HCT116 (cell line): ENCODE measurements around the gene WNT8B. TPM values are rescaled to one million over a fixed set of nuclear protein-coding genes. Genes with fewer than 3 reads are reported as not detected.

Experiments used
- ATAC-seq: fragments of 200-7000 bp; cut with Tn5 transposase; 2 replicates; pipeline ENCODE4 v1.9.1; 2020; ENCODE audit warnings: mild to moderate bottlenecking, moderate library complexity
- BruUV-seq: library from RNA; stranded (reverse); fragments of 400-500 nt; replicated peaks from 2 replicates; lab custom pipeline; 2021; lab: Mats Ljungman, UMichigan
- CTCF ChIA-PET: fragments of 300-600 bp; sonication (Branson Sonifier 250); formaldehyde crosslinking; loops from one replicate; lab custom pipeline; 2021; ENCODE audit warnings: antibody characterized with exemption; lab: Charles Lee
- POLR2A ChIA-PET: fragments of 300-600, 350-600 bp; sonication (Branson Sonifier 250); formaldehyde crosslinking; loops from one replicate; lab custom pipeline; 2021; ENCODE audit warnings: antibody characterized with exemption; lab: Charles Lee
- RAD21 ChIA-PET, 2 experiments: fragments of 300-600 bp; sonication (Branson Sonifier 250); formaldehyde crosslinking; loops; one replicate each; lab custom pipeline; 2023; ENCODE audit warnings: low total read pairs in 2 of 2; ENCODE audit not compliant: uncharacterized antibody in 2 of 2, unreplicated experiment in 2 of 2, low non-redundant PET in 1 of 2; lab: Charles Lee
- DNase-seq: peaks from one replicate; pipeline ENCODE4 v3.0.0-alpha.2; 2010; ENCODE audit warnings: low read depth, low spot score
- H2AFZ ChIP-seq: fragments of 200-600 bp; shearing (Covaris generic), sonication (generic); 2 replicates; pipeline ENCODE4 v1.6.1; 2017; ENCODE audit warnings: low read depth, mixed run types, mixed read lengths, antibody characterized with exemption, low read length; ENCODE audit not compliant: poor library complexity, severe bottlenecking
- H3K27ac ChIP-seq: 2 replicates; pipeline ENCODE4 v1.5.1; 2012; ENCODE audit warnings: low read depth, low read length
- H3K27me3 ChIP-seq: fragments of 200-600 bp; sonication (generic); 2 replicates; pipeline ENCODE4 v1.6.1; 2016; ENCODE audit warnings: mixed run types, low read length, mixed read lengths; ENCODE audit not compliant: insufficient read depth
- H3K36me3 ChIP-seq, 2 experiments: fragments of 200-500 bp in 1 of 2; fragments of 200-600 bp in 1 of 2; sonication (Bioruptor generic) in 1 of 2; sonication (generic) in 1 of 2; 2 replicates each; pipeline versions ENCODE4 v1.5.1 to v1.6.1; 2014 to 2016; ENCODE audit warnings: low read length in 2 of 2, inconsistent platforms in 1 of 2, mixed read lengths in 1 of 2, mixed run types in 1 of 2; ENCODE audit not compliant: insufficient read depth in 2 of 2, control insufficient read depth in 1 of 2
- H3K4me1 ChIP-seq, 2 experiments: fragments of 200-600 bp in 1 of 2; sonication (generic) in 1 of 2; 2 replicates each; pipeline versions ENCODE4 v1.5.1 to v1.6.1; 2012 to 2017; ENCODE audit warnings: low read length in 2 of 2, inconsistent platforms in 1 of 2, mild to moderate bottlenecking in 1 of 2, mixed read lengths in 1 of 2, mixed run types in 1 of 2, moderate library complexity in 1 of 2; ENCODE audit not compliant: insufficient read depth in 2 of 2, control insufficient read depth in 1 of 2
- H3K4me2 ChIP-seq: fragments of 200-600 bp; sonication (generic); 2 replicates; pipeline ENCODE4 v1.6.1; 2017; ENCODE audit warnings: mixed run types, low read length, mixed read lengths
- H3K4me3 ChIP-seq, 2 experiments: fragments of 200-600 bp in 1 of 2; sonication (generic) in 1 of 2; replicated peaks in 1 of 2; 2 replicates each; pipeline ENCODE4 v1.5.1; 2011 to 2016; ENCODE audit warnings: low read length in 2 of 2, control low read depth in 1 of 2, low read depth in 1 of 2, mild to moderate bottlenecking in 1 of 2, mixed read lengths in 1 of 2, mixed run types in 1 of 2
- H3K79me2 ChIP-seq: fragments of 200-600 bp; sonication (generic); 2 replicates; pipeline ENCODE4 v1.6.1; 2017; ENCODE audit warnings: mild to moderate bottlenecking, mixed run types, low read length, moderate library complexity, mixed read lengths; ENCODE audit not compliant: insufficient read depth
- H3K9ac ChIP-seq: fragments of 200-600 bp; sonication (generic); 2 replicates; pipeline ENCODE4 v1.6.1; 2016; ENCODE audit warnings: low read length, mixed read lengths
- H3K9me2 ChIP-seq: fragments of 200-600 bp; sonication (generic), shearing (Covaris generic); 2 replicates; pipeline ENCODE4 v1.6.1; 2017; ENCODE audit warnings: mixed run types, mild to moderate bottlenecking, moderate library complexity; ENCODE audit not compliant: insufficient read depth
- H3K9me3 ChIP-seq, 2 experiments: fragments of 200-500 bp in 1 of 2; fragments of 200-600 bp in 1 of 2; sonication (Bioruptor generic) in 1 of 2; sonication (generic) in 1 of 2; 2 replicates each; pipeline ENCODE4 v1.6.1; 2014 to 2017; ENCODE audit warnings: low read length in 2 of 2, mixed read lengths in 2 of 2, inconsistent platforms in 1 of 2, low read depth in 1 of 2, mild to moderate bottlenecking in 1 of 2, mixed run types in 1 of 2, moderate library complexity in 1 of 2; ENCODE audit not compliant: control insufficient read depth in 1 of 2, insufficient read depth in 1 of 2
- H4K20me1 ChIP-seq: fragments of 200-600 bp; sonication (generic), shearing (Covaris generic); 2 replicates; pipeline ENCODE4 v1.6.1; 2017; ENCODE audit warnings: mixed run types, mild to moderate bottlenecking, moderate library complexity; ENCODE audit not compliant: insufficient read depth
- EGR1 ChIP-seq: IDR thresholded peaks from 2 replicates; pipeline ENCODE4 v1.6.1; 2012; ENCODE audit warnings: low read depth
- ELF1 ChIP-seq: IDR thresholded peaks from 2 replicates; pipeline ENCODE4 v1.6.1; 2012; ENCODE audit warnings: low read depth, borderline replicate concordance
- EZH2phosphoT487 ChIP-seq: fragments of 200-600 bp; IDR thresholded peaks from 2 replicates; pipeline ENCODE4 v1.6.1; 2018; ENCODE audit warnings: antibody characterized with exemption, borderline replicate concordance
- JUND ChIP-seq: IDR thresholded peaks from 2 replicates; pipeline ENCODE4 v1.6.1; 2012
- POLR2A ChIP-seq: IDR thresholded peaks from 2 replicates; pipeline ENCODE4 v1.7.0; 2011; ENCODE audit warnings: borderline replicate concordance; ENCODE audit not compliant: insufficient read depth, insufficient read length; ENCODE audit errors: extremely low read depth
- POLR2AphosphoS5 ChIP-seq: IDR thresholded peaks from 2 replicates; pipeline ENCODE4 v1.6.1; 2011; ENCODE audit warnings: mild to moderate bottlenecking, low read depth, low read length, moderate library complexity
- RAD21 ChIP-seq: IDR thresholded peaks from 2 replicates; pipeline ENCODE4 v1.6.1; 2012; ENCODE audit warnings: low read depth, mild to moderate bottlenecking
- SRF ChIP-seq: IDR thresholded peaks from 2 replicates; pipeline ENCODE4 v1.6.1; 2012; ENCODE audit warnings: low read depth
- YY1 ChIP-seq: IDR thresholded peaks from 2 replicates; pipeline ENCODE4 v1.6.1; 2011; ENCODE audit warnings: low read length, low read depth, moderate library complexity, mild to moderate bottlenecking; ENCODE audit not compliant: insufficient replicate concordance; ENCODE audit errors: extremely low read depth
- ZFX ChIP-seq: fragments of 450-650 bp; IDR thresholded peaks from 2 replicates; pipeline ENCODE4 v1.6.1; 2017
- ZNF274 ChIP-seq: fragments of 200-500 bp; sonication (Bioruptor generic); IDR thresholded peaks from 2 replicates; pipeline ENCODE4 v1.6.1; 2014; ENCODE audit warnings: mild to moderate bottlenecking, low read depth, low read length, inconsistent platforms
- intact Hi-C: fragments of 100-400 bp; cut with micrococcal nuclease; formaldehyde crosslinking; loops from 2 replicates; pipeline ENCODE4 v1.10.0; 2022
- total RNA-seq: library from RNA; stranded (reverse); gene quantifications from one replicate; pipeline ENCODE4 v1.2.1, GENCODE V29; 2021; ENCODE audit not compliant: unreplicated experiment
- TF ChIP-seq, protein P1 (sequence below): IDR thresholded peaks from 2 replicates; pipeline ENCODE4 v1.6.1; 2011; ENCODE audit warnings: mild to moderate bottlenecking, low read length, moderate library complexity; ENCODE audit not compliant: insufficient replicate concordance; ENCODE audit errors: extremely low read depth
- TF ChIP-seq, protein P2 (sequence below): IDR thresholded peaks from 2 replicates; pipeline ENCODE4 v1.6.1; 2012
- TF ChIP-seq, protein P3 (sequence below), 3 experiments: fragments of 200-600 bp in 1 of 3; sonication (generic) in 1 of 3; IDR thresholded peaks in 2 of 3; conservative IDR thresholded peaks in 1 of 3; 2 replicates each; pipeline ENCODE4 v1.5.1; 2012 to 2017; ENCODE audit warnings: low read depth in 2 of 3, low read length in 2 of 3, antibody characterized with exemption in 1 of 3, borderline replicate concordance in 1 of 3, control low read depth in 1 of 3, mild to moderate bottlenecking in 1 of 3, mixed read lengths in 1 of 3, mixed run types in 1 of 3, moderate library complexity in 1 of 3; ENCODE audit not compliant: insufficient read depth in 1 of 3
- TF ChIP-seq, protein P4 (sequence below): IDR thresholded peaks from 2 replicates; pipeline ENCODE4 v1.6.1; 2012; ENCODE audit warnings: low read depth

The WNT8B gene
- total RNA-seq, 1 experiment from 2014 or later: not detected

DNA sequence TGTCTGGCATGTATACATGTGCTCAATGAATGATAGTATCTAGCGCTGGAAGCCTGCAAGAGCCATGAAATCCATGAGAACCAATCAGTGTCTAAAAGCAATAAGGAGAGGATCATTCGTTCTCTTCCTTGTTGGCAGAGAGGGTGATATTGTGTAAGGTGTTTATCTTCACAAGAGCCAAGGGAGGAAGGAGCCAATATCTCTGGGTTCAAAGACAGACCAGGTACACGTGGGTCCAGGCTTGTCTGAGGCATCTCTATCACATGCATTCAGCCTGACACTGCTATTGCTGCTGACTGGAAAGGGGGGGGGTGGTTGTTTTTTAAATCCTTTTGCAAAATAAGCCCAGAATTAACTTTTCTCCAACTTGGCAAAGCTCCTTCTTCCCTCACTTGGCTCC is 52.8 kb downstream of the WNT8B start:
- no peaks in the 10 kb centered on the region for H3K9me2 ChIP-seq
- no peak overlapping the region for H2AFZ ChIP-seq
- TF ChIP-seq, protein P1, sequence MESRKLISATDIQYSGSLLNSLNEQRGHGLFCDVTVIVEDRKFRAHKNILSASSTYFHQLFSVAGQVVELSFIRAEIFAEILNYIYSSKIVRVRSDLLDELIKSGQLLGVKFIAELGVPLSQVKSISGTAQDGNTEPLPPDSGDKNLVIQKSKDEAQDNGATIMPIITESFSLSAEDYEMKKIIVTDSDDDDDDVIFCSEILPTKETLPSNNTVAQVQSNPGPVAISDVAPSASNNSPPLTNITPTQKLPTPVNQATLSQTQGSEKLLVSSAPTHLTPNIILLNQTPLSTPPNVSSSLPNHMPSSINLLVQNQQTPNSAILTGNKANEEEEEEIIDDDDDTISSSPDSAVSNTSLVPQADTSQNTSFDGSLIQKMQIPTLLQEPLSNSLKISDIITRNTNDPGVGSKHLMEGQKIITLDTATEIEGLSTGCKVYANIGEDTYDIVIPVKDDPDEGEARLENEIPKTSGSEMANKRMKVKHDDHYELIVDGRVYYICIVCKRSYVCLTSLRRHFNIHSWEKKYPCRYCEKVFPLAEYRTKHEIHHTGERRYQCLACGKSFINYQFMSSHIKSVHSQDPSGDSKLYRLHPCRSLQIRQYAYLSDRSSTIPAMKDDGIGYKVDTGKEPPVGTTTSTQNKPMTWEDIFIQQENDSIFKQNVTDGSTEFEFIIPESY: no peak
- TF ChIP-seq ZNF274 (no peak), POLR2AphosphoS5 (no peak), EZH2phosphoT487 (no peak), SRF (no peak), ELF1 (no peak), ZFX (no peak), RAD21 (no peak), JUND (no peak), YY1 (no peak), EGR1 (no peak), POLR2A (no peak)
- TF ChIP-seq, protein P2, sequence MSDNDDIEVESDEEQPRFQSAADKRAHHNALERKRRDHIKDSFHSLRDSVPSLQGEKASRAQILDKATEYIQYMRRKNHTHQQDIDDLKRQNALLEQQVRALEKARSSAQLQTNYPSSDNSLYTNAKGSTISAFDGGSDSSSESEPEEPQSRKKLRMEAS: no peak
- TF ChIP-seq, protein P3, sequence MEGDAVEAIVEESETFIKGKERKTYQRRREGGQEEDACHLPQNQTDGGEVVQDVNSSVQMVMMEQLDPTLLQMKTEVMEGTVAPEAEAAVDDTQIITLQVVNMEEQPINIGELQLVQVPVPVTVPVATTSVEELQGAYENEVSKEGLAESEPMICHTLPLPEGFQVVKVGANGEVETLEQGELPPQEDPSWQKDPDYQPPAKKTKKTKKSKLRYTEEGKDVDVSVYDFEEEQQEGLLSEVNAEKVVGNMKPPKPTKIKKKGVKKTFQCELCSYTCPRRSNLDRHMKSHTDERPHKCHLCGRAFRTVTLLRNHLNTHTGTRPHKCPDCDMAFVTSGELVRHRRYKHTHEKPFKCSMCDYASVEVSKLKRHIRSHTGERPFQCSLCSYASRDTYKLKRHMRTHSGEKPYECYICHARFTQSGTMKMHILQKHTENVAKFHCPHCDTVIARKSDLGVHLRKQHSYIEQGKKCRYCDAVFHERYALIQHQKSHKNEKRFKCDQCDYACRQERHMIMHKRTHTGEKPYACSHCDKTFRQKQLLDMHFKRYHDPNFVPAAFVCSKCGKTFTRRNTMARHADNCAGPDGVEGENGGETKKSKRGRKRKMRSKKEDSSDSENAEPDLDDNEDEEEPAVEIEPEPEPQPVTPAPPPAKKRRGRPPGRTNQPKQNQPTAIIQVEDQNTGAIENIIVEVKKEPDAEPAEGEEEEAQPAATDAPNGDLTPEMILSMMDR (IDR thresholded peaks at IDR 0.05 in 2 of 3, conservative IDR thresholded peaks at IDR 0.05 in 1 of 3; ENCODE audit: borderline replicate concordance in 1 of 3, insufficient read depth in 1 of 3, low read depth in 2 of 3, low read length in 2 of 3): no peak
- TF ChIP-seq, protein P4, sequence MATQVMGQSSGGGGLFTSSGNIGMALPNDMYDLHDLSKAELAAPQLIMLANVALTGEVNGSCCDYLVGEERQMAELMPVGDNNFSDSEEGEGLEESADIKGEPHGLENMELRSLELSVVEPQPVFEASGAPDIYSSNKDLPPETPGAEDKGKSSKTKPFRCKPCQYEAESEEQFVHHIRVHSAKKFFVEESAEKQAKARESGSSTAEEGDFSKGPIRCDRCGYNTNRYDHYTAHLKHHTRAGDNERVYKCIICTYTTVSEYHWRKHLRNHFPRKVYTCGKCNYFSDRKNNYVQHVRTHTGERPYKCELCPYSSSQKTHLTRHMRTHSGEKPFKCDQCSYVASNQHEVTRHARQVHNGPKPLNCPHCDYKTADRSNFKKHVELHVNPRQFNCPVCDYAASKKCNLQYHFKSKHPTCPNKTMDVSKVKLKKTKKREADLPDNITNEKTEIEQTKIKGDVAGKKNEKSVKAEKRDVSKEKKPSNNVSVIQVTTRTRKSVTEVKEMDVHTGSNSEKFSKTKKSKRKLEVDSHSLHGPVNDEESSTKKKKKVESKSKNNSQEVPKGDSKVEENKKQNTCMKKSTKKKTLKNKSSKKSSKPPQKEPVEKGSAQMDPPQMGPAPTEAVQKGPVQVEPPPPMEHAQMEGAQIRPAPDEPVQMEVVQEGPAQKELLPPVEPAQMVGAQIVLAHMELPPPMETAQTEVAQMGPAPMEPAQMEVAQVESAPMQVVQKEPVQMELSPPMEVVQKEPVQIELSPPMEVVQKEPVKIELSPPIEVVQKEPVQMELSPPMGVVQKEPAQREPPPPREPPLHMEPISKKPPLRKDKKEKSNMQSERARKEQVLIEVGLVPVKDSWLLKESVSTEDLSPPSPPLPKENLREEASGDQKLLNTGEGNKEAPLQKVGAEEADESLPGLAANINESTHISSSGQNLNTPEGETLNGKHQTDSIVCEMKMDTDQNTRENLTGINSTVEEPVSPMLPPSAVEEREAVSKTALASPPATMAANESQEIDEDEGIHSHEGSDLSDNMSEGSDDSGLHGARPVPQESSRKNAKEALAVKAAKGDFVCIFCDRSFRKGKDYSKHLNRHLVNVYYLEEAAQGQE: no peak
- TF ChIP-seq, all 23 proteins: peak for 0
- intact Hi-C loops: loop anchor here (10.0 kb wide), 1 partner anchor 661 kb away; no protein-coding TSS in a partner anchor
- ChIA-PET RAD21 (no interaction called here), POLR2A (no interaction called here), CTCF (interaction anchor here (1.2 to 2.5 kb wide), 2 partner anchors 86 to 363 kb away, joined by 3 to 7 read pairs; no protein-coding TSS in a partner anchor)
- H3K79me2 ChIP-seq: no peaks in the 10 kb centered on the region
- DNase-seq (no peak), ATAC-seq (no peak)
- no peaks in the 10 kb centered on the region for H4K20me1 ChIP-seq
- no peak overlapping the region for H3K4me3 ChIP-seq
- no TSS peak for BruUV-seq
- H3K4me2 ChIP-seq: no peak overlapping the region
- no peaks in the 10 kb centered on the region for H3K27me3 ChIP-seq
- H3K27ac ChIP-seq: no peak overlapping the region
- H3K36me3 ChIP-seq: peaks cover 13 to 14% of the 10 kb centered on the region in 2 experiments; a peak in 3 of 4 replicates
- no peaks in the 10 kb centered on the region for H3K9me3 ChIP-seq
- no peak overlapping the region for H3K9ac ChIP-seq
- H3K4me1 ChIP-seq: no peaks in the 10 kb centered on the region
